Stimulated activated naive CD8-positive, alpha-beta T cell treated with anti-CD3 and anti-CD28 coated beads, Interleukin-15, Interleukin-2, amounts not matched to agents 100 ng/mL and 50 ng/mL, for 24 hours (primary cell): Measurements from ENCODE around the gene SMIM10L1.

Experiments used
- H3K27ac Mint-ChIP-seq: one replicate; pipeline ENCODE4 v1.8.0; 2021; ENCODE audit warnings: mild to moderate bottlenecking, mixed read lengths
- H3K27me3 Mint-ChIP-seq: one replicate; pipeline ENCODE4 v1.8.0; 2021; ENCODE audit warnings: mixed read lengths
- H3K36me3 Mint-ChIP-seq: one replicate; pipeline ENCODE4 v1.8.0; 2021; ENCODE audit warnings: low read depth, mixed read lengths
- H3K4me1 Mint-ChIP-seq: one replicate; pipeline ENCODE4 v1.8.0; 2021; ENCODE audit warnings: low read depth, mixed read lengths
- H3K4me3 Mint-ChIP-seq: one replicate; pipeline ENCODE4 v1.8.0; 2021; ENCODE audit warnings: mild to moderate bottlenecking, mixed read lengths
- H3K9me3 Mint-ChIP-seq: one replicate; pipeline ENCODE4 v1.8.0; 2021; ENCODE audit warnings: mixed read lengths

Gene SMIM10L1

GRCh38 chr12:11171145-11171968 lies at the start of gene SMIM10L1:
TSS of gene SMIM10L1 (plus strand) at chr12:11171194. CDS start at chr12:11171357, 163 bp downstream.
- Mint-ChIP-seq H3K4me1 (peaks cover 62% of the 10 kb centered on the region), H3K36me3 (peaks cover 74% of the 10 kb centered on the region), H3K27me3 (no peaks in the 10 kb centered on the region)

GRCh38 chr12:11130382-11130781 lies 40.6 kb upstream of the SMIM10L1 start:
- H3K36me3 Mint-ChIP-seq = peaks cover 50% of the 10 kb centered on the region

More at GRCh38 chr12:11171145-11171968, at the start of gene SMIM10L1:
- peak within 1 kb of the TSS; percentile 95 for H3K4me3 Mint-ChIP-seq
- no peaks in the 10 kb centered on the region for H3K9me3 Mint-ChIP-seq
- H3K27ac Mint-ChIP-seq = peak within 1 kb of the TSS; percentile 98

GRCh38 chr12:11130999-11131398 lies 40.0 kb upstream of the SMIM10L1 start:
- Mint-ChIP-seq H3K27me3 (no peaks in the 10 kb centered on the region), H3K36me3 (peaks cover 49% of the 10 kb centered on the region), H3K27ac (no peak overlapping the region), H3K4me3 (no peak overlapping the region), H3K9me3 (peaks cover 3% of the 10 kb centered on the region), H3K4me1 (peaks cover 28% of the 10 kb centered on the region)

More at GRCh38 chr12:11130382-11130781, 40.6 kb upstream of the SMIM10L1 start:
- H3K27ac Mint-ChIP-seq = no peak overlapping the region
- H3K27me3 Mint-ChIP-seq = no peaks in the 10 kb centered on the region
- H3K4me3 Mint-ChIP-seq = no peak overlapping the region
- H3K9me3 Mint-ChIP-seq = peaks cover 3% of the 10 kb centered on the region
- H3K4me1 Mint-ChIP-seq = peaks cover 22% of the 10 kb centered on the region

GRCh38 chr12:11133162-11133561 lies 37.8 kb upstream of the SMIM10L1 start:
- Mint-ChIP-seq H3K9me3 (no peaks in the 10 kb centered on the region), H3K4me3 (no peak overlapping the region), H3K36me3 (peaks cover 45% of the 10 kb centered on the region), H3K27me3 (no peaks in the 10 kb centered on the region), H3K27ac (no peak overlapping the region), H3K4me1 (peaks cover 41% of the 10 kb centered on the region)

- no peaks in the 10 kb centered on the region for H3K9me3 Mint-ChIP-seq
- H3K4me1 Mint-ChIP-seq = peaks cover 41% of the 10 kb centered on the region
- no peak overlapping the region for H3K4me3 Mint-ChIP-seq
Measured at GRCh38 chr12:11133816-11134215, 37.2 kb upstream of the SMIM10L1 start.

GRCh38 chr12:11134305-11134704 lies 36.7 kb upstream of the SMIM10L1 start, which contains the start of gene TAS2R30:
TSS of gene TAS2R30 (minus strand) at chr12:11134644. CDS start at chr12:11134244, 400 bp downstream.
- Mint-ChIP-seq H3K27me3 (no peaks in the 10 kb centered on the region), H3K4me1 (peaks cover 41% of the 10 kb centered on the region), H3K27ac (no peak within 1 kb of the TSS), H3K36me3 (peaks cover 40% of the 10 kb centered on the region), H3K9me3 (no peaks in the 10 kb centered on the region), H3K4me3 (no peak within 1 kb of the TSS)

More at GRCh38 chr12:11133816-11134215, 37.2 kb upstream of the SMIM10L1 start:
- Mint-ChIP-seq H3K27me3 (no peaks in the 10 kb centered on the region), H3K27ac (no peak overlapping the region), H3K36me3 (peaks cover 38% of the 10 kb centered on the region)

- Mint-ChIP-seq H3K27ac (no peak overlapping the region), H3K4me3 (no peak overlapping the region), H3K36me3 (peaks cover 50% of the 10 kb centered on the region)
Measured at GRCh38 chr12:11136075-11136474, 34.9 kb upstream of the SMIM10L1 start.

GRCh38 chr12:11143352-11143751 lies 27.6 kb upstream of the SMIM10L1 start:
- H3K4me3 Mint-ChIP-seq = no peak overlapping the region
- peaks cover 4% of the 10 kb centered on the region for H3K9me3 Mint-ChIP-seq
- no peak overlapping the region for H3K27ac Mint-ChIP-seq
- peaks cover 57% of the 10 kb centered on the region for H3K36me3 Mint-ChIP-seq
- H3K4me1 Mint-ChIP-seq = peaks cover 20% of the 10 kb centered on the region
- H3K27me3 Mint-ChIP-seq = no peaks in the 10 kb centered on the region

More at GRCh38 chr12:11136075-11136474, 34.9 kb upstream of the SMIM10L1 start:
- Mint-ChIP-seq H3K27me3 (no peaks in the 10 kb centered on the region), H3K4me1 (peaks cover 47% of the 10 kb centered on the region), H3K9me3 (peaks cover 4% of the 10 kb centered on the region)

GRCh38 chr12:11144297-11144696 lies 26.7 kb upstream of the SMIM10L1 start:
- Mint-ChIP-seq H3K27me3 (no peaks in the 10 kb centered on the region), H3K9me3 (peaks cover 4% of the 10 kb centered on the region), H3K27ac (no peak overlapping the region), H3K36me3 (peaks cover 56% of the 10 kb centered on the region), H3K4me3 (no peak overlapping the region), H3K4me1 (peaks cover 20% of the 10 kb centered on the region)

GRCh38 chr12:11147420-11147819 lies 23.6 kb upstream of the SMIM10L1 start:
- no peak overlapping the region for H3K4me3 Mint-ChIP-seq
- no peaks in the 10 kb centered on the region for H3K27me3 Mint-ChIP-seq
- H3K4me1 Mint-ChIP-seq = peaks cover 7% of the 10 kb centered on the region
- no peak overlapping the region for H3K27ac Mint-ChIP-seq
- peaks cover 44% of the 10 kb centered on the region for H3K36me3 Mint-ChIP-seq
- H3K9me3 Mint-ChIP-seq = peaks cover 4% of the 10 kb centered on the region

- Mint-ChIP-seq H3K4me3 (no peak overlapping the region), H3K27ac (no peak overlapping the region), H3K27me3 (no peaks in the 10 kb centered on the region), H3K4me1 (peaks cover 7% of the 10 kb centered on the region), H3K36me3 (peaks cover 40% of the 10 kb centered on the region), H3K9me3 (peaks cover 4% of the 10 kb centered on the region)
Measured at GRCh38 chr12:11150832-11151231, 20.2 kb upstream of the SMIM10L1 start.

GRCh38 chr12:11152725-11153124 lies 18.3 kb upstream of the SMIM10L1 start:
- Mint-ChIP-seq H3K4me3 (no peak overlapping the region), H3K27ac (no peak overlapping the region), H3K27me3 (no peaks in the 10 kb centered on the region), H3K36me3 (peaks cover 51% of the 10 kb centered on the region), H3K4me1 (peaks cover 13% of the 10 kb centered on the region), H3K9me3 (peaks cover 11% of the 10 kb centered on the region)

GRCh38 chr12:11154400-11154925 lies 16.5 kb upstream of the SMIM10L1 start:
- peaks cover 60% of the 10 kb centered on the region for H3K36me3 Mint-ChIP-seq
- peaks cover 14% of the 10 kb centered on the region for H3K4me1 Mint-ChIP-seq
- H3K27me3 Mint-ChIP-seq = no peaks in the 10 kb centered on the region
- H3K27ac Mint-ChIP-seq = no peak overlapping the region
- H3K9me3 Mint-ChIP-seq = peaks cover 11% of the 10 kb centered on the region
- H3K4me3 Mint-ChIP-seq = no peak overlapping the region

- Mint-ChIP-seq H3K4me3 (no peak overlapping the region), H3K9me3 (peaks cover 8% of the 10 kb centered on the region), H3K36me3 (peaks cover 75% of the 10 kb centered on the region), H3K27ac (no peak overlapping the region), H3K27me3 (no peaks in the 10 kb centered on the region), H3K4me1 (peaks cover 38% of the 10 kb centered on the region)
Measured at GRCh38 chr12:11158885-11159444, 12.0 kb upstream of the SMIM10L1 start.

GRCh38 chr12:11162502-11162901 lies 8.5 kb upstream of the SMIM10L1 start:
- Mint-ChIP-seq H3K9me3 (no peaks in the 10 kb centered on the region), H3K27ac (no peak overlapping the region), H3K4me3 (no peak overlapping the region), H3K36me3 (peaks cover 77% of the 10 kb centered on the region), H3K4me1 (peaks cover 43% of the 10 kb centered on the region), H3K27me3 (no peaks in the 10 kb centered on the region)
